Subcutaneous adipose tissue (tissue), 4 donors: ENCODE data around the gene RNF115. TPM values are rescaled to one million over a fixed set of nuclear protein-coding genes. Genes with fewer than 3 reads are reported as not detected.

Source experiments
- total RNA-seq, 4 donors: library from RNA; depleted of rRNA; stranded (reverse); fragments of >200 nt; gene quantifications; one replicate each; pipeline ENCODE4 v1.1.0, GENCODE V29; 2016
- TF ChIP-seq, protein P1 (sequence below): fragments of 450-650 bp; IDR thresholded peaks from one replicate; pipeline ENCODE4 v1.5.1; 2016; ENCODE audit warnings: low read depth, mild to moderate bottlenecking, control low read depth, antibody characterized with exemption, moderate library complexity

The RNF115 gene
- total RNA-seq, 4 donors from 2014 or later = 17.0 to 33.7 (median 25.6) TPM

GRCh38 chr1:145751491-145752037 is 72.3 kb downstream of the RNF115 start:
- TF ChIP-seq, protein P1, sequence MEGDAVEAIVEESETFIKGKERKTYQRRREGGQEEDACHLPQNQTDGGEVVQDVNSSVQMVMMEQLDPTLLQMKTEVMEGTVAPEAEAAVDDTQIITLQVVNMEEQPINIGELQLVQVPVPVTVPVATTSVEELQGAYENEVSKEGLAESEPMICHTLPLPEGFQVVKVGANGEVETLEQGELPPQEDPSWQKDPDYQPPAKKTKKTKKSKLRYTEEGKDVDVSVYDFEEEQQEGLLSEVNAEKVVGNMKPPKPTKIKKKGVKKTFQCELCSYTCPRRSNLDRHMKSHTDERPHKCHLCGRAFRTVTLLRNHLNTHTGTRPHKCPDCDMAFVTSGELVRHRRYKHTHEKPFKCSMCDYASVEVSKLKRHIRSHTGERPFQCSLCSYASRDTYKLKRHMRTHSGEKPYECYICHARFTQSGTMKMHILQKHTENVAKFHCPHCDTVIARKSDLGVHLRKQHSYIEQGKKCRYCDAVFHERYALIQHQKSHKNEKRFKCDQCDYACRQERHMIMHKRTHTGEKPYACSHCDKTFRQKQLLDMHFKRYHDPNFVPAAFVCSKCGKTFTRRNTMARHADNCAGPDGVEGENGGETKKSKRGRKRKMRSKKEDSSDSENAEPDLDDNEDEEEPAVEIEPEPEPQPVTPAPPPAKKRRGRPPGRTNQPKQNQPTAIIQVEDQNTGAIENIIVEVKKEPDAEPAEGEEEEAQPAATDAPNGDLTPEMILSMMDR = no peak

DNA sequence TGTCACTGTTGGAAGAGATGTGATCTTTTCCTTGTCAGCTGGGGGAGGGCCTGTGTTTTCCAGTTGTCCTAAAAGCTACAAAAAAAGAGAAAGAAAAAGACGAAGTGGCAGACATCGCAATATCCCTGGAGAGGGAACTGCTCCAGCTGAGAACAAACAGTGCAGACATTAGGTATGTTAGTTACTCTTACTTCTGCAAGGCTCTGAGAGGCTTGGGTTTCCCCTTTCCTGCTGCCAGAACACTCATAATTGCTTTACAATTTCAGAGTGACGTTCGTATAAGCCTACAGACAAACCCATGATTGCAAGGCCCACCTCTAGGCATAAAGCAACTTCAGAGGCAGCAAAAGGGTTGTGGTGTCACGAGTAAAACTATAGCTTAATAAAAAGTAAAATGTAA is 73.5 kb downstream of the RNF115 start:
- TF ChIP-seq, protein P1 = no peak

DNA sequence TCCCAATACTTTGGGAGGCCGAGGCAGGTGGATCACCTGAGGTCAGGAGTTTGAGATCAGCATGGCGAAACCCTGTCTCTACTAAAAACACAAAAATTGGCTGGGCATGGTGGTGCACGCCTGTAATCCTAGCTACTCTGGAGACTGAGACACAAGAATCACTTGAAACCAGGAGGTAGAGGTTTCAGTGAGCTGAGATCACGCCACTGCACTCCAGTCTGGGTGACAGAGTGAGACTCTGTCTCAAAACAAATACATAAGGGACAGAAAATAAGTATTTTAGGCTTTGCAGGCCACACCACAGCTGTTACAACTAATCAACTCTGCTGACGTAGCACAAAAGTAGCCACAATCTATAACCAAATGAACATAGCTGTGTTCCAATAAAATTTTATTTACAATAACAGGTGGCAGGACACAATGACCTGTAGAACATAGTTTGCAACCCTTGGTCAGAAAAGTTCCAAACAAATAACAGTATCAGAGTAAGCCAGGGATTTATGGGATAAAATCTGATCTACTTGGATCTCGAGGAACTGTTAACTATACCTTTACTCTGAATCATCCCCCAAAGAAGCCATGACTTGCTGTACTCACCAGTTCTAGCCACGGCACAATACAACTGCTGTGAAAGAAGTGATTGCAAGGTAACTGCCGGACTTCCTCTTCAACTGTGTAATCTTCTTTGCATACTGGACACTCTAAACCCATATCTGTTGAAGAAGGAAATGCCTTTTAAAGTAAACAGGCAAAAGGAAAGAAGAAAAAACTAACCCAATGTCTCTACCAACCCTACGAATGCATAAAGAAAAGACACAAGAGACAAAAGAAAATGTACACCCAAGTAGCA is 76.3 kb downstream of the RNF115 start:
- TF ChIP-seq, protein P1 = no peak

- TF ChIP-seq, protein P1 = no peak
These were observed 83.6 kb downstream of the RNF115 start for GRCh38 chr1:145740269-145740668.

DNA sequence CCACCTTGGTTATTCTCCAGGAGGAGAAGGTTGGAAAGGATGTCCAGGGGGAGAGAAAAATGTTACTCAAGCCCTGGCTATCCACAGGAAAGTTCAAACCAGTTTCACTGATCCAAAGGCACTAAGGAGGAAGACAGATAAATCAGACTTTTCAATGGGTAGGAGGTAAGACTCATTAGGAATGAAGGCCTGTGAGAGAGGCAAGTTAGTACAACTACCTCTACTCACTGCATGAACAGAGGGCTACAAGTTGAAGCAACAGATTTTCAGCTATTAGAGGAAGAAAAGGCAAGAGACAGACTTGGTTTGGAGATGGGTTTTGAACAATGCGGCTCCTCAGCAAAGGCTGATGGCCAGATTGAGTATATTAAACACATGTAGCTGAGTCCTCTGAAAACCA is 87.7 kb downstream of the RNF115 start:
- TF ChIP-seq, protein P1 = no peak

GRCh38 chr1:145730900-145731299 is 93.0 kb downstream of the RNF115 start:
- TF ChIP-seq, protein P1 = no peak

GRCh38 chr1:145730467-145730866 is 93.4 kb downstream of the RNF115 start:
- TF ChIP-seq, protein P1 = no peak
